DOHH2 (cell line): ENCODE measurements around the gene RSL1D1.

Source experiments
- H3F3A ChIP-seq: fragments of 200-600 bp; sonication (generic), shearing (Covaris generic); 2 replicates; pipeline ENCODE4 v1.6.0; 2016; ENCODE audit warnings: antibody characterized with exemption, mild to moderate bottlenecking; ENCODE audit not compliant: control insufficient read depth, insufficient read depth
- H3K27ac ChIP-seq: fragments of 200-600 bp; sonication (generic); 2 replicates; pipeline ENCODE4 v1.5.1; 2014; ENCODE audit warnings: low read depth, mild to moderate bottlenecking, low read length, moderate library complexity
- H3K27me3 ChIP-seq: fragments of 200-600 bp; sonication (generic); 2 replicates; pipeline ENCODE4 v1.6.1; 2014; ENCODE audit warnings: mild to moderate bottlenecking, low read length, mixed read lengths; ENCODE audit not compliant: control insufficient read depth
- H3K36me3 ChIP-seq: fragments of 200-600 bp; sonication (generic); 2 replicates; pipeline ENCODE4 v1.6.1; 2014; ENCODE audit warnings: mild to moderate bottlenecking, low read length, moderate library complexity, mixed read lengths; ENCODE audit not compliant: control insufficient read depth
- H3K4me1 ChIP-seq: fragments of 200-600 bp; sonication (generic); 2 replicates; pipeline ENCODE4 v1.6.1; 2014; ENCODE audit warnings: mild to moderate bottlenecking, low read length, mixed read lengths; ENCODE audit not compliant: control insufficient read depth
- H3K4me2 ChIP-seq: fragments of 200-600 bp; sonication (generic); 2 replicates; pipeline ENCODE4 v1.6.0; 2014; ENCODE audit warnings: mild to moderate bottlenecking, low read length, moderate library complexity
- H3K4me3 ChIP-seq: fragments of 200-600 bp; sonication (generic); 2 replicates; pipeline ENCODE4 v1.5.1; 2014; ENCODE audit warnings: mild to moderate bottlenecking, low read length, mixed read lengths
- H3K79me2 ChIP-seq: fragments of 200-600 bp; sonication (generic); 2 replicates; pipeline ENCODE4 v1.6.1; 2014; ENCODE audit warnings: mild to moderate bottlenecking, low read length, mixed read lengths; ENCODE audit not compliant: control insufficient read depth
- H3K9me2 ChIP-seq: fragments of 200-600 bp; sonication (generic); replicated peaks from 2 replicates; pipeline ENCODE4 v1.6.1; 2014; ENCODE audit warnings: mild to moderate bottlenecking, low read length, mixed read lengths; ENCODE audit not compliant: control insufficient read depth
- H3K9me3 ChIP-seq: fragments of 200-600 bp; sonication (generic); 2 replicates; pipeline ENCODE4 v1.6.1; 2014; ENCODE audit warnings: antibody characterized with exemption, low read length, mixed read lengths; ENCODE audit not compliant: control insufficient read depth, insufficient read depth
- H4K20me1 ChIP-seq: fragments of 200-600 bp; sonication (generic); 2 replicates; pipeline ENCODE4 v1.6.0; 2014; ENCODE audit warnings: low read depth, mild to moderate bottlenecking, antibody characterized with exemption, low read length, moderate library complexity; ENCODE audit not compliant: control insufficient read depth, insufficient read depth
- CTCF ChIP-seq: fragments of 200-600 bp; sonication (generic); IDR thresholded peaks from one replicate; pipeline ENCODE4 v1.5.1; 2014; ENCODE audit warnings: antibody characterized with exemption, mild to moderate bottlenecking, low read depth, low read length; ENCODE audit not compliant: poor library complexity, severe bottlenecking
- EZH2phosphoT487 ChIP-seq: fragments of 200-600 bp; sonication (generic); IDR thresholded peaks from 2 replicates; pipeline ENCODE4 v1.6.1; 2017; ENCODE audit warnings: borderline replicate concordance, mild to moderate bottlenecking, antibody characterized with exemption, low read length, moderate library complexity, mixed read lengths

Gene RSL1D1

GRCh38 chr16:11793840-11794239 lies 57.5 kb downstream of the RSL1D1 start:
- H3K79me2 ChIP-seq: peaks cover 93% of the 10 kb centered on the region
- H3K9me3 ChIP-seq: no peaks in the 10 kb centered on the region
- TF ChIP-seq CTCF: no peak
- no peak for TF ChIP-seq EZH2phosphoT487
- no peak overlapping the region for H3K4me2 ChIP-seq
- H3K9me2 ChIP-seq: no peaks in the 10 kb centered on the region
- peaks cover 48% of the 10 kb centered on the region for H3K4me1 ChIP-seq
- peaks cover 55% of the 10 kb centered on the region for H3K36me3 ChIP-seq
- no peak overlapping the region for H3K27ac ChIP-seq
- H3K27me3 ChIP-seq: no peaks in the 10 kb centered on the region
- peaks cover 16% of the 10 kb centered on the region; the same call in 1 of the 2 replicates for H3F3A ChIP-seq
- H3K4me3 ChIP-seq: no peak overlapping the region
- H4K20me1 ChIP-seq: peaks cover 7% of the 10 kb centered on the region

GRCh38 chr16:11792410-11793241 lies 58.7 kb downstream of the RSL1D1 start:
- Histone ChIP-seq H3K4me3 (no peak overlapping the region), H3F3A (peaks cover 16% of the 10 kb centered on the region; the same call in 1 of the 2 replicates), H3K9me3 (no peaks in the 10 kb centered on the region), H3K36me3 (peaks cover 50% of the 10 kb centered on the region), H3K27me3 (no peaks in the 10 kb centered on the region), H3K4me2 (no peak overlapping the region), H3K9me2 (no peaks in the 10 kb centered on the region), H3K79me2 (peaks cover 92% of the 10 kb centered on the region), H3K4me1 (peaks cover 42% of the 10 kb centered on the region), H4K20me1 (peaks cover 7% of the 10 kb centered on the region), H3K27ac (no peak overlapping the region)
- TF ChIP-seq EZH2phosphoT487: no peak
- no peak for TF ChIP-seq CTCF

GRCh38 chr16:11791144-11791828 lies 60.1 kb downstream of the RSL1D1 start:
- H3K27me3 ChIP-seq: no peaks in the 10 kb centered on the region
- H4K20me1 ChIP-seq: peaks cover 7% of the 10 kb centered on the region
- H3K79me2 ChIP-seq: peaks cover 98% of the 10 kb centered on the region
- H3K27ac ChIP-seq: no peak overlapping the region
- no peak overlapping the region for H3K4me3 ChIP-seq
- peaks cover 24% of the 10 kb centered on the region for H3F3A ChIP-seq
- TF ChIP-seq EZH2phosphoT487: no peak
- TF ChIP-seq CTCF: no peak
- H3K4me2 ChIP-seq: no peak overlapping the region
- no peaks in the 10 kb centered on the region for H3K9me2 ChIP-seq
- peaks cover 45% of the 10 kb centered on the region for H3K36me3 ChIP-seq
- no peaks in the 10 kb centered on the region for H3K9me3 ChIP-seq
- peaks cover 52% of the 10 kb centered on the region for H3K4me1 ChIP-seq
